IPS DF 19.7 (cell line): ENCODE measurements around the gene PANK4.
"Not testable (repeated sequence)": the region's sequence is repeated elsewhere in the genome, so short reads cannot be mapped to it uniquely, and the experiment has no call there.

Experiments used
- DNase-seq: peaks from one replicate; pipeline ENCODE4 v3.0.0-alpha.2; 2013; ENCODE audit warnings: low read depth, low spot score

PANK4 gene

GRCh38 chr1:2558861-2559260 lies 32.5 kb upstream of the PANK4 start:
- no peak for DNase-seq

GRCh38 chr1:2558420-2558819 lies 32.0 kb upstream of the PANK4 start:
- DNase-seq: no peak

DNA sequence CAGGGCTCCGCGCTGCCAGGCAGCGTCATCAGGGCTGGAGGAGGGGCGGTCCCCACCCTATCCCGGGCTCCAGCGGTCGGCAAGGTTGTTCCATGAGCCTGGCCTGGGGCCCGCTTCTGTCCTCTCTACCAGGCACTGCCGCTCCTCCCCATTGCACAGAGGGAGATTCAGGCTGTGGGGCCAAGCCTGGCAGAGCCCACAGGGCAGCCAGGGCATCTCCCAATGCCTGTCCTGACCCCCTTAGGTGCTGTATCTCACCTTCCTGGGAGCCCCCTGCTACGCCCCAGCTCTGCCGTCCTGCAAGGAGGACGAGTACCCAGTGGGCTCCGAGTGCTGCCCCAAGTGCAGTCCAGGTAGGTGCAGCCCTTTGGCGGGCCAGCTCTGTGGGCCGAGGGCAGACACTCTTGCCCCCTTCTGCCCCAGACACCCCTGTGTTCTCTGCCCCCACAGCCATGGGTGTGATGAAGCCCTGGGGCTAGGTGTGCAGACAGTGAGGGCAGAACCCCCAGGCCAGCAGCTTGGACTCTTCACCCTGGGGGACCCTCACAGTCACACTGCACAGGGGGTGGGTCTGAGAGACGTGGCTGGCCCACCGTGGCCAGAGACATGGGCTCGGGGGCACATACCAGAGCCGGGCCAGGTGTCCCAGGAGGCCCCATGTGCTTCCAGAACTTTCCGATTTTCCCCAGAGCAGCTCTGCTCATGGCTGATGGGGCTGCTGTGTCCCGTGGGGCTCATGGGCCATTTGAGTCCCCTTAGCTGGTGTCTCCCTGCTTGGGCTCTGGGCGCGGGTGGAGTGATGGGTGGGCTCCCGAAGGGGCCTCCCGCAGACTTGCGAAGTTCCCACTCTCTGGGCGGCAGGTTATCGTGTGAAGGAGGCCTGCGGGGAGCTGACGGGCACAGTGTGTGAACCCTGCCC lies 31.3 kb upstream of the PANK4 start:
- DNase-seq: no peak

- DNase-seq: no peak
Measured at GRCh38 chr1:2556678-2557481, 30.5 kb upstream of the PANK4 start.

GRCh38 chr1:2556277-2556677 lies 29.9 kb upstream of the PANK4 start, which contains the start of gene TNFRSF14:
TNFRSF14 (plus strand) TSS chr1:2556371; CDS start chr1:2556665, 294 bp downstream.
- no peak for DNase-seq

DNA sequence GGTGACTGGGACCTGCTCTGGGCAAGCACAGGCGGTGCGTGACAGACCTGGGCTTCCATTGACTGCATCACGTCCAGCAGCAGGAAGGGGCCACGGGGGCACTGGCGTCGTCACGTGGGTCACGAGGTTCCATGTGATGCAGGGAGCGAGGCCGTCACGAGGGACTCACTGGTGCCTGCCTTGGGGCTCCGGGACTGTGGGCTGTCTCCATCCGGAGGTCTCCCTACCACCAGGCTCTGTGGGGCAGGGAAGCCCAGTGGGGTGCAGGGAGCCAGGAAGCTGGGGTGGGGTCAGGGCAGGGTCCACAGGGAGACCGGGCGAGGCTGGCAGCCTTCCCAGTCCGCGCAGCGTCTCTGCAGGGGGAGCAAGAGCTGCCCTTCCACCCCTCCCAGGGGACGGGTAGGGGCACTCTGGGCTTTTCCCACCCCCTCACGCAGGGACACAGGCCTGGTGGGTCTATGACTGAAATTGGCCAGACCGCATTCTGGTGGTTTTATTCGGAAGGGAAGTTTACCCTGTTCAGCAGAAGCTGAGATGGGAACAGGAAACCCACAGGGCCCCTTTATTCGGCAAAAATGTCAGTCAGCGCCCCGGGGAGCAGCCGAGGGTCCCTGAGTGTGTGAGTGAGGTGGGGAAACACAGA lies 29.4 kb upstream of the PANK4 start:
- DNase-seq: no peak

GRCh38 chr1:2554621-2555387 lies 28.4 kb upstream of the PANK4 start:
- DNase-seq: no peak

DNA sequence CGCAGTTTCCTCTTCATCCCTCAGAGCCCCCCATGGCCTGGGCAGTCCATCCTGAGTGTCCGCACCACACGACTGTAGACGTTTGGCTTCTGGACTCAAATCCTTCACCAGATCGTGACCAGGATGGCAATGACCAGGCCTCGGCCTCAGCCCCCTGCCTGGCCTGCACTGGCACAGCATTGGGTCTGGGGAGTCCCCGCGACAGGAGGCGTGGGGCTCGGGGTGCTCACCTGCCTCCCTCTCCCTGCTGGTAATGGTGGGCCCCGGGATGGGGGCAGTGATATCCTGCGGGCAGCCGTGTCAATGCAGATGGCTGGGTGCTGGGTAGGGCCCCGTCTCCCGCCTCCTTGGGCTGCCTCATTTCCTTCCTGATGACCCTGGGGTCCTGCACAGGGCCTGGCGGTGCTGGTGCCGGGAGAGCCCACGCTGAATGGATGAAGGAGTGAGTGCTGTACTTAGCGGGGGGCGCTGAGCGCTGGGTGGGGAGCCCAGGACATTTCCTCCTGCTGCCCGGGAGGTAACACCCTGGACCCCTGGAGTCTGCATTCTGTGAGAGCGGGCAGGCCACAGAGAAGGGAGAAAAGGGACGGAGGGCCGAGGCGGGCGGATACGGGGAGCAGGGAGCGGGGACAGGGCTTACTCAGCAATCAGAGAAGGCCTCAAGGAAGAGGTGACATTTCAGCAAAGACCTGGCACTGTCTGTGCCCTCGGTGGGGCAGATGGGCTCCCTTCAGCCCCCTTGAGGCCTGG lies 27.6 kb upstream of the PANK4 start:
- DNase-seq: no peak

GRCh38 chr1:2553076-2553475 lies 26.7 kb upstream of the PANK4 start:
- DNase-seq: not testable (repeated sequence)

DNA sequence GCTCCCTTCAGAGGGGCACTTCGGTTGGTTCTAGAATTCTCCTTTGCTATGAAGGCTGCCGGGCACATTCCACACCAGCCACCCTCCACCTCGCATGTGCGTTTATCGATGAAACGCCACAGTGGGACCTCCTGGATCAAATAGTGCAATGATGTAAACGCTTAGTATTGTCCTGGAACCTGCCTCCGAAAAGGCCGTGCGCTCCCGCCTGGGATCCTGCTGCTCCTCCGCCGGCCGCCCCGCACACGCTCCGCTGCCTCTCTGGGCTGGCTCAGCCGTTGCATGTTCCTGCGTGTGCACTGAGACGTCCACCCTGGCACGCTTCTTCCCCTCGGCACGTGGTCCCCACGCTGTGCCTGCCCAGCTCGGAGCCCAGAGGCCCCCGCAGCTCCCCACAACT lies 25.8 kb upstream of the PANK4 start:
- DNase-seq: no peak

DNA sequence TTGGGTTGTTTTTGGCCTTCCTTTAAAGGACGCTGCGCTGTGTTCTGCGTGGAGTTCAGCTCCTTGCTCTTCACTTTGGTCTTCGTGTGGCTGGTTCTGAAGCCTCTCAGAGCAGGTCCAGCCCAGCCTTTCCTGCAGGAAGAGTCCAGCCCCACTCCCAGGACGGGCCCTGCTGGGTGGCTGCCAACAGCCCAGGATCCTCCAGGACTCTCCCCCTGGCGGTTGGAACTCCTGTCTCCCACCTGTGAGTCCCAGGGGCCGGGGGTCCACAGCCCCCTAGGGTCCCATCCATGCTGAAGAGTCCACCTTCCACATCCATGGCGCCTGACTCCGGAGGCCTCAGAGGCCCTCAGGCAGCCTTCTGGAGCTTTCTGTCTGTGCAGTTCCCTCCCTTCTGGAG lies 25.1 kb upstream of the PANK4 start:
- not testable (repeated sequence) for DNase-seq

DNA sequence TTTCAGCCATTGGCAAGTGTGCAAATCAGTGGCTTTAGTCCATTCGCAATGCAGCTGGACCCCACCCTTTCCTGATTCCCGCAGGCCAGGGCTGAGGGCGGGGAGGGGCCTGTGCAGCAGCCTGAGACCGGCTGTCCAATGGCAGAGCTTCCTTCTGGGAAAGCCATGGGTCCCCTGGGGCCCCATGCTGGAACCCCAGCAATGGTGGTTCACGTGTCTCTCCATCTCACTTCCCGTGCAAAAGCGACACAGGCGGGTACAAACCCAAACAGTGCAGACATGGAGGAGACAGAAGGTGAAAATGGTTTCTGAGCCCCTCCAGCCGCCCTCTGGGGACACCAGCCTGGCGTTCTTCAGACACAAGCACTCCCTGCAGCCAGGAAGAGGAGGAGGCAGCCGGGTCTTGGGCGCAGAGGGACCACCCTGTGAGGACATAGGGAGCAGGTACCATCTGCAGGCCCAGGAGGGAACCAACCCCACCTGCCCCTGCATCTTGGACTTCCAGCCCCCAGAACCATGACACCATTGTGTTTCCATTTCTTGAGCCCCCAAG lies 24.0 kb upstream of the PANK4 start:
- DNase-seq: not testable (repeated sequence)

- not testable (repeated sequence) for DNase-seq
Measured at GRCh38 chr1:2549367-2550029, 23.1 kb upstream of the PANK4 start.

GRCh38 chr1:2548068-2548589 lies 21.7 kb upstream of the PANK4 start:
- no peak for DNase-seq

DNA sequence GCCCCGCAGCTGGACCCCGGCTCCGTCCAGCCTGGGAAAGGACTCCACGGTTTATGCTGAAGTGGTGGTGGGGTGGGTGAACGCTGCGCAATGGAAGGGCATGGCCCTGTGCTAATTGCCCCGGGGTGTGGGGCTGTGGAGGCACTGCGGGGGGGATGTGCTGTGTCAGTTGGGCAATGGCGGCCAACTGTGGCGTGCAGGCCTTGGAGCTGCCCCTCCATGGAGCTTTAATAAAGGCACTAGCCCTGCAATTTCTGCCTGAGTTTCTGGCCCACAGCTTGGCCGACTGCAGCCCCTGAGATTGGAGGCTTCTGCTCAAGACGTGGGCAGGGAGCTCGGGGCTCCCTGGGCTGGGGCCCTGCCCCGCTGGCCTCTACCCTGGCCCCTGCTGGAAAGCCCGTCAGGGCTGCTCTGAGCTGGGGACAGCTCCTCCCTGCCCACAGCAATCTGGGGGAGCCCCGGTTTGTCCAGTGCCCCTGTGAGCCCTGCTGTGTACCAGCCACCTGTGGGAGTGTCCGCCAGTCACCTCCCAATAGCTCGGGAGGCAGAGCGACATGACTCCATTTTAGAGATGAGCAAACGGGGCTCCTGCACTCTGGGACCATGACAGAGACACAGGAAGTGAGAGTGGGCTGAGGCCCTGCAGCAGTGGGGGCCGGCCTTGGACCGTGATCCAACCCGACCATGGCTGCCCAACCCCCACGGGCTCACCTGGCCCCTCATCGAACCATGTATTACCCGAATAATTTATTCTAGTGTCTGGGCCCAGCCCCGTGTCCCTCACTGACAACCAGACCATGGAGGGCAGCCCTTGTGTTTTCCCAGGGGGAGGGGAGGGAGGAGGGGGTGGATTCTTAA lies 21.0 kb upstream of the PANK4 start:
- DNase-seq: no peak

- DNase-seq: no peak
Measured at GRCh38 chr1:2546515-2547209, 20.3 kb upstream of the PANK4 start.

DNA sequence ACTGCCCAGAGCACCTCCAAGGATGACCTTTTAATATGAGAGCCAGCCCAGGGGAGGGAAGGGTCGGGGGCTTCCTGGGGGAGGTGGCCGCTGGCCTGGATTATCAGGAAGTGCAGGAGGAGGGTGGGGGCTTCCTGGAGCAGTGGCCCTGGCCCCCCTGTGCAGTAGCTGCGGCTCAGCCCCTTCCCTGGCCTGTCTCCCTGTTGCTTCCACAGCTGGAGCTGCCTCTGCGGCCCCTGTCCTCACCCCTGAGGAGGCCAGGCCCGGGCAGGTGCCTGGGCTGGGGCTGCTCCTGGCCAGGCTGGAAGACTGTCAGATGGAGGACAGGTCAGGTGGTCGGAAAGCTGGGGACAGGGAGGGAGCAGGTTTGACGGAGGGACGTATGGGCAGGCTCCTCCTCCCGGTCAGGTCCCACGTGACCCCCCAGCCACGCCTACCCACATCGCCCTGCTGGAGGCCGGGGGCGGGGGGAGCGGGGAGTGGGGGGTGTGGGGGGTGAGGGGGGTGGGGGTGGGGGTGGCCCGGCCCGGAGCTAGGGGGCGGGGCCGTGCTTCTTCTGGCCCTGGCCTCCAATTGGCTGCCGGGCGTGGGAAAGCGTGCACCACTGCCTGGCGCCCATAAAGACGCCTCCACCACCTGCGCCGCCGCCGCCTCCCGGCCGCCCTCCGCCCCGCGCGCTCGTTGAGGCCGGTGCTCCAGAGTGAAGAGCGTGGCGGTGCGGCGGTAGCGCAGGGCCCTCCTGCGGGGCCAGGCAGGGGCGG lies 19.5 kb upstream of the PANK4 start:
- DNase-seq: no peak
